Nucleus accumbens (tissue), 56 donors: ENCODE data around the gene EGFR.

Source experiments
- DNase-seq, 56 donors: peaks; one replicate each; lab custom pipeline; 2025; lab: John Stamatoyannopoulos, UW

EGFR gene

DNA sequence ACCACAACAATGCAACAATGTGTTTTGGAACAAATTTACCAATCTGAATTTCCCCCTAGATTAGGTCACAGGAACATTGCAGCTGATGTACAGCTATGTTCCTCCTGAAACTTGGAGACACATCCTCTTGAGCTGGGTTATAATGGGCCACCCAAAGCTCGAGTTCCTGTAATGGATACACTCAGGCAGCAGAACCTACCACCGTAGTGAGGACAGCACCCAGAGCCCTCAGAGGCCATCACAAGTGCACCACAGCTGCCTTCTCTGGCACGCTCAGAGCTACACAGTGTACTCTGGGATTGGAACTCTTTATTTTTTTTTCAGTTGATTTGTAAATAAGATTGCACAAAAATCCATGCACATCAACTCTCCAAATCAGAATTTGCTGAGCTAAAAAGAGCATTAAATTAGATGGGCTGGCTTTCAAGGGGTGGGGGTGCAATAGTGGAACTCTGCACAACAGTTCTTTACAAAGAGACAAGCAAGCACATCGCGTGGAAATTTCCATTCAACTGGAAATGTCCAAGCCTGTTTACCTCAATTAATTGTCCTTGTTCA is 56.7 kb downstream of the EGFR start:
- DNase-seq: peak in 1 of 56 donors; percentile 36

DNA sequence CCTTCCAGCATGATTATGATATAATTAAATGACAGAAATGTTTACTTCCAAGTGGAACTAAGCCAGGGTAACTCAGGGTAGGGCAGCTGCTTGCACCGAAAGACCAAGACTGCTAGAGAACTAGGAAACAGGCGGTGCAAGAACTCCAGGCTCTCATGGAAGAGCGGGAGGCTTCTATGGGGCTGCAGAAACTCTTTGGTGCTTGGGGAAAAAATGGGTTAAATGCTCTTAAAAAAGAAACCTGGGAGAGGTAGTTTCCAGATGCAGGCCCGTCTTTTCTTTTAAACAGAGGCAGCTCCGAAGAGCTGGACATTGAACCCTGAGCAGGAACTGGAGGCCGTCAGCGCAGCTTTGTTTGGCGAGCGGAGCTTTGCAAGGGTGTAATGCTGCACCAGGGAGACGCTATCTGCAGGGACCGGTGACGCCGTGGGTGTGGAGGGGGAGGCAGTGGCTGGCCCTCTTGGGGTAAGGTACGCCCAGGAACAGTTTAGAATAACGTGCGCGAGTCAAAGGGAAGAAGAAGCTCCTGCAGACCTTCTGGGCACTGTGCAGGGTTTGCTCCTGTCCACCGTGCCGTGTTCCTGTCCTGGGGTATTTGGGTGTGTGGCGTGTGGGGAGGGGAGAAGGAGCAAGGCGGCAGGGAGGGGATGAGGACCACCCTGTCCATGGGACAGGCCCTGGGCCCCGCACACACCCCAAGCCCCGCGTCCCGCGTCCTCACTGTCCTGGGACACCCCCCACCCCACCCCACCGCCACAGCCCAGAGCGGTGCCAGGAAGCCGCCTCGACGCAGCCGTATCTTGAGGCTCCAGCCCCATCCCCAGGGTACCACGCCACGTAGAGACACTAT is 59.0 kb downstream of the EGFR start:
- DNase-seq: no peak

DNA sequence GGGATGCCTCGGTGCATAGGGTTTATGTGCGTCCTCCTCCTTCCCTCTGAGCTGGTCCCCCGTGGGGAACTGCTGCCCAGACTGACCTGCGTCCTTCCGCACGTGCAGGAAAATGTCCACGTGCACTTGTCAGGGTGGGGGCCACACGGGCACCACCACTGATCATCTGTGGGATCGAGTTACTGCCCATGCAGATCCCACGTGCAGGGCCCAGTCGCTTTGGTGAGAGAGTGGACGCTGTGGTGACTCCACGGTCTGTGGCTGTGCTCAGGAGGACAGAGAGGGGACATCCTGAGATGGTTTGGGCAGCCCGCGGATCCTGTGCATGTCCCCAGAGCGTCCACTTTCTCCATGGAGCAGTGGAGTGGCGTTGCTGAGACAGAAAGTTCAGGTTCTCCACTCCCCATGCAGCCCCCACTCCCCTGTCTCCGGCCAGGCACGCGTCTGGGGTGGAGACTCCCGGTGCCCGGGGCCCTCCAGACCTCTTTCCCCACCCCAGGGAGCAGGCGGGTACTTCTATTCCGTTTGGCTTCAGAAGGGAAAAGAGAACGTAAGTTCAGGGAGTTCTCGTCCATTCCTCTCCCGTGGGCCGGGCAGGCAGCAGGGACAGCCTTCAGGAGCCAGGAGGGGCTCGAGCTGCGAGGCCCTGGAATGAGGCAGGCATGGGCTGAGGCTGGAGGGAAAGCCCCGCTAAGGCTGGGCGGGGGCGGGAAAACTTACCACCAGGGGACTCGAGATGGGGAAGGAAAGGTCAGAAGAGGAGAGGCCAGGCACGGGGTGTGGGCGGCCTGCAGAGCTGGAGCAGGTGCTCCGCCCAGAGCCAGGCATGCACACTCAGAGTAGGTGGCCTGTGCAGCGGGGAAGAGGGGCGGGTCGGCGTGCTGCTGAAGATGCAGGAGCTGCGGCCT is 59.9 kb downstream of the EGFR start:
- no peak for DNase-seq

DNA sequence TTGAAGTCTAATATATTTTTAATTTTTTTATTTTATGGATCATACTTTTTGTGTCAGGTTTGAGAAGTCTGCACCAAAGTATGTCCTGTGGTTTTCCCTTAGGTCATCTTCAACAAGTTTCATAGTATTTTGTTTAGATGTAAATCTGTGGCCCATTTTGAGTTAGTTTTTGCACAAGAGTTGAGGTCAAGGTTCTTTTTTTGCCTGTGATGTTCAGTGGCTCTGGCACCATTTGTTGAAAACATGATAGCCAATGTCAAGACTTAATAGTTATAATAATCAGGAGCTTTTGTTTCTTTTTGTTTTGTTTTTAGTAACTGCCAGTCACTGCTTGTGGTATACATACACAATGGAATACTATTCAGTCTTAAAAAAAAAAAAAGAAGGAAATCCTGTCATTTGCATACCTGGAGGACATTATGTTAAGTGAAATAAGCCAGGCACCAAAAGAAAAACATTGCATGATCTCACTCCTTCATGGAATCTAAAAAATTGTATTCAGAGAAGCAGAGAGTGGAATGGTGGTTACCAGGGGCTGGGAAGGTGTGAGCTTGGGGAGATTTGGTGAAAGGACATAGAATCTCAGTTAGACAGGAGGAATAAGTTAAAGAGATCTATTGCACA is 61.3 kb downstream of the EGFR start:
- no peak for DNase-seq

DNA sequence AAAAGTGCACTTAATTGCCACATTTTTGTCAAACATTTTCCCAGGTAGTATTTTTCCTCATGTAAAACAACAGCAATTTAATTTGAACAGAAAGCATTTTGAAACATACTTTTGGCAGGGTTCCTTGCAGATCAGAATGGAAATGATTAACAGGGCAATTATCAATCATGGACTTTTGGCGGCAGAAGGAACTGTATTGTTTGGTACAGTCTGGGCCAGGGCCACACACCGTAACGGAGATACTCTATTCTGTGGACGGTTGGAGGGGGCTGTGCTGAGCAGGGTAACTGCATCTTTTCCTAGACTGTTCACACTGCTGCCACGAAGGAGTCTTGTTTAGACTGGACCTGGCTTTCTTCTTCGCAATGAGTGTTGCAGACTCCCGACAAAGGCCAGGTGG is 62.3 kb downstream of the EGFR start:
- no peak for DNase-seq

DNA sequence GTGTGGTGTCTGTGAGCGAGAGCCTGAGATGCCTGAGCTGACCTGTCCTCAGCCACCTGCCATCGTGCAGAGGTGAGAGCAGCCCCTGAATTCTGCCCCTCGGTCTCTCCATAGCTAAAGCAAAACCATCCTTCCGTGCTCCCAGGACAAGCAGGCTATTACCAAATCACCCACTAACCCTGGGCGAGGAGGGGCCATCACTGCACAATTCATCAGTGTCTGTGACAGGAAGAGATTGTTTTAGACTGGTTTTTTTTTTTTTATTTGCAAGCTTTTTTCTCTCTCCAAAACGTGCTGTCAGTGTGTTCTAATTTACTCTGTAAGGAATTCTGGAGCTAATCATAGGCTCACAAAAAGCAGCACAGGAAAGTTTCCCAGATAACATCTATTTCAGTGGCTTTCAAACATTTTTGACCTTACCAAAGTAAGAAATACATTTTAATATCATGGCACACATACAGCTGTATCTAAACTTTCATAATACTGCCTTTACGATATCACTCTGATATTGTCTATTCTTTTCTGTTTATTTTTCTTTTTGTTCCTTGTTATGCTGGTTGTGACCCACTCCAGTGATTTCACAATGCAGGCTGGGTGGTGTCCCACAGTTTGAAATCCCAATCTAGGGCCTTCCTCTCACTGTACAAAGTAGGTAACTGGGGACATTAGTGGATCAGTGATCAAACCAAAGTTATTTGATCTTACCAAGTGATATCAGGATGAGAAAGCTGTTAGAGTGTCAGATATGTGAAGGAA is 62.8 kb downstream of the EGFR start:
- DNase-seq: no peak

DNA sequence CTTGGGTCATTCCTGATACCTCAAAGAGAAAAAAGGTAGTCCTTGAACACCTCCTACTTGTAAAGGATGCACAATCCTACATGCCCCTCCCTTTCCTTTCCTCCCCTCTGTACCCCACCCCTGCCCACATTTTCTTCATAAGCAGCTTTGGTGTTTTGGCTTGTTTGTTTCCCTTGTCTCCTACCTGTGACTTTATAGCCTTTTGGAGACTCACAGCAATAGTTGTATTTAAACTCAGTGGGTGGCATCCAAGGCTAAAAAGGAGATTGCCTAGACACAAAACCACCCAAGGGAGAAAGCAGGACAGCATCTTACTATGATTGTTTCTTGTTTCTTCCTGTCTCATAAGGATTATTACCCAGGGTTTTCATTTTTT is 63.4 kb downstream of the EGFR start:
- no peak for DNase-seq

DNA sequence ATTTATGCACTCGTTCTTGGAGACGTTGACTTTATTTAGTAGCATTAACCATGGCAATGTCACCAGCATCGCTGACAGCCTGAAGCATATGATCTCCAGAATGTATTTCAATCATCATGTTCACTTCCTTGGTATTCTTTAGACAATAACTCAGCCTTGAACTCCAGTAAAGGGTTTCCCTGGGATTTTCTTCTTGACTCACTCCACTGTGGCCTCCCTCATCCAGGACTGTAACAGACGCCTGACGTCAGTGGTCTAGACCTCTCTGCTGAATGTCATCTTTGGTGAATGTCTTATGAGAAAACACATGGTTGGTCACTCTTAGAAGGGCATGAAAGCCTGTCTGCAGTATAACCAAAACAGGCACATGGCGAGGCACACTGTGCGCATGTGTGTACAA is 64.4 kb downstream of the EGFR start:
- DNase-seq: no peak

DNA sequence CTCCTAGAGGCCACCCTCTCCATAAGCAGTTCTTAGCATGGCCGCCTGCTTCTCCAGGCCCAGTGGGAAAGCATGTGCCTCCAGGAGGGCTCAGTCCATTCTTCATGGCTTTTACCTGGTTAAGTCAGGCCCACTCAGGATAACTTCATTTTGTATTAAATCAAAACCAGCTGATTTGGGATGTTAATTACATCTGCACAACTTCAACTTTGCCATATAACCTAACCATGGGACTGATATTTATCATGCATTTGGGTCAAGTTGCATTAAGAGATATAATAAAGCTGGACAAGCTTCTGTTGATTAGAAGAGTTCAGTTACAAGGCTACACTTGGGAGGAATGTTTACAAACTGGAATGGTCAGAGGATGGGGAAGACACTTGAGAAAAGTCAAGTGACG is 65.5 kb downstream of the EGFR start:
- no peak for DNase-seq

DNA sequence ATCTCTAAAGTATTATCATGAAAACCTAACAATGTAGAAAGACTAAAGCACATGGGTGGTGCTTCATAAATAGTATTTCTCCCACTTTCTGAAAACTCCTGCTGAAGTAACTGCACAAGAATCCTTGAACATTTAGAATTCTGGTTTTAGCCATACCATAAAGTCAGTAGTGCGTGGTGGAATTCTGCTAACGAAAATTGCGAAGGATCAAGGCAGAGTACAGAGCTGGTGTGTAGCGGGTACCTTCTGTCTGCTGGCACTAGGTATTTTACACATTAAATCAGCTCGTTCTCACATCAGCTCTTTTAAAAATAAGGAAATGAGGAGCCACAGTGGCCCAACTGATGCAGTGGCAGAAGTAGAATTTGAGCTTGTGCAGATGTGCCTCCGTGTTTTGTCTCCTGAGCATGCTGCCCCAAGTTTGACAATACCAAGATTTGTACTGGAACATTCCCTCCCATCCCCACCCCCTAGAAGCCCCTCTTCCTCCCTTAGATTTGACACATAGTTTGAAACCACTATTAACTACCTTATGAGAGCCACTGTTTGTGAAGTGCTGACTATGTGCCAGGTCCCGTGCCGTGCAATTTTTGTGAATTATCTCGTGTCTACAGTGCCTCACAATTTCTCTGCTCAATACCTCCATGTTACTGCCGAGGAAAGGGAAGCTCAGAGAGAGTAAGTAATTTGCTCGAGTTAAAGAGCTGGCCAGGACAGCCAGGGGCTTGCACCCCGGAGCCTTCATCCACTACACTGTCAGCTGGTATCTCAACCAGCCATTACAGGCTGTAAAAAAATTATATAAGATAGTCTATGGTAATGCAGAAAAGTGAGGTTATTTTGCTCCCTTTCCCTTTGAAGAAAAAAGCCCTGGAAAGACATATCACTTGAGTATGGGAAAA is 66.9 kb downstream of the EGFR start:
- DNase-seq: no peak

DNA sequence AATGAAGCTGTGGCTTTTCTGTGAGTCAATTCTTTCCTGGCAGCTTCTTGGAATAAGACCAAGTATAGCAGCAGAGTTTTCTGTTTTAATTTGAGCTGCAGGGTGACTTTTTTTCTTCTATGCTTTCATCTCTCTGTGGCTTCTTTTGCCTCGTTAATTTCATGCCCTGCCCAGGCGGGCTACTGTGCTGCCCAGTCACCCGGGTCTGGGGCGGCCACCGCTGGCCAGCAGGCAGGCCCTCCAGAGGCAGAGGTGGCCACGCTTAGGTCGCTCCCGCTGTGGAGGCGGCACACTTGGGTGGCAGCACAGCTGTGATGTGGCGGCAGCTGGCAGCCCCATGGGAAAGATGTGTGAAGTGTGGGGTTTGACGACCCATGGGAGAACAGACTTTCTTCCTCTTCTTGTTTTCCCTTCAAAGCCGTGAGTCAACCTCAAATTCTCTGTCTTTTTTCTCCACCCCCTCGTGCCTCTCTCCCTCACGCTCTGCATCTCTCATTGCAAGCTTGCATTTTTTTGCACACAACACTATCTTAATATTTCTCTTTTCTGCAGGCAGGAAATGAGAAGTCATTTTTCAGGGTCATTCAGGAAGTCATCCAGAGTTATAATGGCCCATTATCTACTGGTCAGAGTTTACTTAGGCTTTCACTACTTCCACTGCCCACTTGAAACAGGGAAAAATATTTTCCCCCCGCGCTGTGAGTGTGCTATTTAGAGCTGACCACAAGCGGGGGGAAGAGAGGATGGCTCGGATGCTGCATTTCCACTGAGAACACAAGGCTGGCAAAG is 67.8 kb downstream of the EGFR start:
- peak in 21 of 56 donors; percentile 24 to 63 (median 40) for DNase-seq

DNA sequence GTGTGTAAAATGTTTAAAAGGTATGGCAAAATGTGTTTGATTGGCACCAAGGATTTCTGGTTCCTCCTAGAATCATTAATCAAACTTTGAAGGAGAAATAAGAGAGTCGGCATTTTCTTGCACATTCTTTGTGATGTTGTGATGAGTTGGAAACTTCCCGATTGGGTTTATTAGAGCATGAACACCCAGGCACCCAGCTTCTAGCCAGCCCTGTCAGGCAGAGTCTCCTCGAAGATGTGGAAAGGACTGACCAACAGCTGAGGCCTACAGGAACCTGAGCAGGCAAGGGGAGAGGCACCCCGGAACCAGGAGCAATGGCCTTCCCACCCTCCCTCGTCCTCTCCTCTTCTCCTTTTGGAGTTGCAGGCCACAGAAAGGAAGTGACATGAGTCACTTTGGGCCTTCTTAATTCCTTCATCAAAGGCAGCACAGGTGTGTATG is 68.7 kb downstream of the EGFR start:
- DNase-seq: no peak

DNA sequence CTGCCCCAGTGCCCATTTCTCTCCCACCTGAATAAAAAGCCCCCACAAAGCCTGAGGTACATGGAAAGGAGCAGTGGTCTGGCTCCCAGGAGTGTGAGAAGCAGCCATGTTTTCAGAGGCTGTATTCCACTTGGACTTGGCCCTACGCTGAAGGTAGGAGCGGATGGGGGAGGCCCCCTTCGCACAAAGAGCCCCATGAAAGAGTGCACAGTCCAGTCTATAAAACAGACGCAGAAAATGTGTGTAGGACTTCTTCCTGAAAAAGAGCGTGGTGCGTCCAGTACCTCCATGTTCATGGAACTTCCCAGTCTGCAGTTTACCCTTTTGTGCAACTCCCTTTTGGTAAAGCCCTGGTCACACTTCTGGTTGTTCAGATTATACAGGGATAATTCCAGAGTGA is 69.3 kb downstream of the EGFR start:
- no peak for DNase-seq

DNA sequence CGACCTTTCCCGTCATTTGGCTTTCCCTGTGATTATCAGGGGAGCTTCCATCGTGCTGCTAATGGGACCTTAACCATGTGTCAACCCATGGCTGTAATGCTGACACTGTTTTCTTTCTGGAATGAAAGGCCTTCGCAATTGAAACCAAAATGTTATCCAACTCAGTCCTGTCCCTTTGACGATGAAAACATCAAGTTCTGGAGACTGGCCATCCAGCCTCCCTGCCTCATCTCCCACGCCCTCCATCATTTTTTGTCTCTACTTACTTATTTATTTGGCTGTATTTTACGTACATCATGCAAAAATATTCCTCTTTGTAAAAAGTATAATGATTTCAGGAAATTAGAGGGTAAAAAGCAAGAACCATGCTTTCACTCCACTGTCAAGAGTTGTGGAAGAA is 69.8 kb downstream of the EGFR start:
- no peak for DNase-seq

DNA sequence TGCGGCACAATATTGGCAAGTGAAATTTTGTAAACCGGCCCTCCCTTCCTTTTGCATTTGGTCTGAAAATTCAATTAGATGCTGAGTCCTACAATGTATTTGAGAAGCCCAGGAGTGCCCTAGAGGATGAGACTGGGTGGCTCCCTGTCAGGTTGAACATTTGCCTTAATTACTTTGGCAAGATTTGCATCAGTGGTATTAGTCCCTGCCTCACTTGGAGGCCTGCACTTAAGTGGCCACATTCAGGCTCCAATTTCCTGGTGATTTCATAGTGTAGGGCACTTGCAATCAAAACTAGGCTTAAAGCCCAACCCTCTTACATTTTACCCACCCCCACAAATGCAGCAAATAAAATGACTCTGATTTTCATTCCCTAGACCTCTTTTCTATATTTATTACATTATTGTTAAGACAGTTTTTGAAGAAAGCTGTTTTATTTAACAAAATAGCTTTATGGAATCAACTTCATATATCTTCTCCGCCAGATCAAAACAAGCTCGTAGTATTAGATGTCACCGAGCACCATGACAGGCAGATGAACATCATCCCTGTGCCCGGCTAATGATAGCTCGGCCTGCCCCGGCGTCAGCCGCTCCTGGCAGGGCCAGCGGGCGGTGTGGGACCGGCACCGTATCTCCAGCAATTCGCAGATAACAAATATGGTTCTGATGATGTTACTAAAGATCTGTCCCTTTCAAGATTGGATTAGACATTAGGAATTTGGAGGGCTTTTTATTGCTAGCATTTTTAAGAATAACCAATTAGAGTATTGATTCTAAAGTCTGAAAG is 73.6 kb downstream of the EGFR start:
- no peak for DNase-seq

DNA sequence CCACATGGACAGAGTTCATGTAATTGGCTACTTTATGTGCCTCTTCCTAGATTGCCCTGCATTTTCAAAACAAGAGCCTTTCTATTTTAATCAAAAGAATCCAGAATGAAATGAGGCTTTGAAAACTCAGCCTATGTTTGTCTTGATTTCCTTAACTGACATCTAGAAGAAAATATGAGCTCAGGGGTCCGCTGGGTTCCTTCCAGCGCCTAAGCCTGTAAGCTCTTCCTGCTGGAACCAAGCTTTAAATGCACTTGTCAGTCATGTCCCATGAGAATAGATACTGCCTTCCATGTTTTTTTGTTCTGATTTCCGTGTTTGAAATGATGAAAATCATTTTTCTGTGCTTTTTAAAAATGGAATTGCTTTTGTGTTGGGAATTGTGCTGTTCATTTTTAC is 74.2 kb downstream of the EGFR start:
- no peak for DNase-seq

DNA sequence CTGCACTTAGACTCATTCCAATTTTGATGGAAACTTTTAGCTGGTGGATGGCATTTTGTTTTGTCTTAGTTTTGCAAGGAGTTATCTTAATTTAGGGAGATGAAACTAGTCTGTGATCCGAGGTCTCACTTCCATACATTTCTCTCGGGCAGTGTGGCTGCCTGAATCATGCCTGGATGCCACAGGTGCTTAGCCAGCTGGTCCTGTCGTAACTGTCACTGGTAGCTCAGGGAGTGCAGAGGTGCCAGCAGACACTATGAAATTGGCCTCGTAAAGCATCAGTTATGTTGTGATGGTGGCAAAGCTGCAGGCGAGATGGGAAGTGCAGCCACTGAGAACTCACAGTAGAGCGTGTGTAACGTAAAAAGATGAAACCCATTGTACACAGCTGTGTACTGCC is 74.9 kb downstream of the EGFR start:
- DNase-seq: no peak
